ENCODE measurements around the gene ZNF532. TPM values are rescaled to one million over a fixed set of nuclear protein-coding genes. Genes with fewer than 3 reads are reported as not detected.
"Not testable (repeated sequence)": the region's sequence is repeated elsewhere in the genome, so short reads cannot be mapped to it uniquely, and the experiment has no call there.

ZNF532 gene, protein sequence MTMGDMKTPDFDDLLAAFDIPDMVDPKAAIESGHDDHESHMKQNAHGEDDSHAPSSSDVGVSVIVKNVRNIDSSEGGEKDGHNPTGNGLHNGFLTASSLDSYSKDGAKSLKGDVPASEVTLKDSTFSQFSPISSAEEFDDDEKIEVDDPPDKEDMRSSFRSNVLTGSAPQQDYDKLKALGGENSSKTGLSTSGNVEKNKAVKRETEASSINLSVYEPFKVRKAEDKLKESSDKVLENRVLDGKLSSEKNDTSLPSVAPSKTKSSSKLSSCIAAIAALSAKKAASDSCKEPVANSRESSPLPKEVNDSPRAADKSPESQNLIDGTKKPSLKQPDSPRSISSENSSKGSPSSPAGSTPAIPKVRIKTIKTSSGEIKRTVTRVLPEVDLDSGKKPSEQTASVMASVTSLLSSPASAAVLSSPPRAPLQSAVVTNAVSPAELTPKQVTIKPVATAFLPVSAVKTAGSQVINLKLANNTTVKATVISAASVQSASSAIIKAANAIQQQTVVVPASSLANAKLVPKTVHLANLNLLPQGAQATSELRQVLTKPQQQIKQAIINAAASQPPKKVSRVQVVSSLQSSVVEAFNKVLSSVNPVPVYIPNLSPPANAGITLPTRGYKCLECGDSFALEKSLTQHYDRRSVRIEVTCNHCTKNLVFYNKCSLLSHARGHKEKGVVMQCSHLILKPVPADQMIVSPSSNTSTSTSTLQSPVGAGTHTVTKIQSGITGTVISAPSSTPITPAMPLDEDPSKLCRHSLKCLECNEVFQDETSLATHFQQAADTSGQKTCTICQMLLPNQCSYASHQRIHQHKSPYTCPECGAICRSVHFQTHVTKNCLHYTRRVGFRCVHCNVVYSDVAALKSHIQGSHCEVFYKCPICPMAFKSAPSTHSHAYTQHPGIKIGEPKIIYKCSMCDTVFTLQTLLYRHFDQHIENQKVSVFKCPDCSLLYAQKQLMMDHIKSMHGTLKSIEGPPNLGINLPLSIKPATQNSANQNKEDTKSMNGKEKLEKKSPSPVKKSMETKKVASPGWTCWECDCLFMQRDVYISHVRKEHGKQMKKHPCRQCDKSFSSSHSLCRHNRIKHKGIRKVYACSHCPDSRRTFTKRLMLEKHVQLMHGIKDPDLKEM (N-terminal part only)
- 4.0 and 6.1 TPM in 2 replicates for total RNA-seq (2014; rRNA removed; shearing (Covaris generic))
- polyA plus RNA-seq (2014; cell fraction: nucleus; rRNA removed) = 2.0 and 10.9 TPM in 2 replicates

DNA sequence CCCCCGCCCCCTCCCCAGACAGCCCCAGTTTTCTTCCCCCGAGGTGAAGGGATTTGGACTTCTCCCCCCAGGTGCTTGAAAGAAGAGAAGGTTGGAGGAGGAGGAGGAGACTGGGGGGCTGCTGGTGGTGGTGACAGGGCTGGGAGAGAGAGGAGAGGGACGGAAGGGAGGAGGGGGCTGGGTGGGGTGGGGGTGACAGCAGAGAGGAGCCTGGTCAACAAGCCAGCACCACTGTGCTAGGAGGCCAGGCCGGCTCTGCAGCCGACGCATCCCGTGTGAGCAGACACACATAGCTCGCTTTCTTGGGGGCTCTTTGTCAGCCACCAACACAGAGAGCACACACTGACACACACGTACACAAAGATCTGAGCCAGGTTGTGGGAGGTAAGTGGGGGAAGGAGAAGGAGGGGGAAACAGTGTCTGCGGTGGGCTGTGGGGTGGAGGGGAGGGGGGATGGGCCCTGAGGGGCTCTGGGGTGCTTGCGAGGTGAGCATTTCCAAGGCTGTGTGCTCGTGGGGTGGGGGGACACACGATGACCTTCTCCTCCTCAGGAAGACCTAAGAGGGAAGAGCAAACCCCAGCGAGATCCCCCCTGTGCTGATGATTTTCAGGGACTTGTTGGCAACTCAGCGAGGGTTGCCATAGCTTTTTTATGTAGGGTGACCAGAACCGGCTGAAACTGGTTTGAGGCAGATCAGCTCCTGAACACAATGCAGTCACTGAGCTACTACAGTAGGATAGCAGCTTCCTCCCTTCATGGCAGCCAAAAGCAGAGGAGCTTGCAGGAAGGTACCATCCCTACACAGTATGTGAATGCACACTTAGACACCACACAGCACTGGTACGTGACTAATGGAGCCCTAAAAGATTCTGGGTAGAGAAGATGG, at the start of gene ZNF532:
Gene ZNF532, plus strand, starts transcription at position 732 of the 887 bp plus-strand sequence. CDS start 53,411 bp downstream, outside the sequence.
- no peak for DNase-seq (ENCODE audit: extremely low read depth, low read depth)

DNA sequence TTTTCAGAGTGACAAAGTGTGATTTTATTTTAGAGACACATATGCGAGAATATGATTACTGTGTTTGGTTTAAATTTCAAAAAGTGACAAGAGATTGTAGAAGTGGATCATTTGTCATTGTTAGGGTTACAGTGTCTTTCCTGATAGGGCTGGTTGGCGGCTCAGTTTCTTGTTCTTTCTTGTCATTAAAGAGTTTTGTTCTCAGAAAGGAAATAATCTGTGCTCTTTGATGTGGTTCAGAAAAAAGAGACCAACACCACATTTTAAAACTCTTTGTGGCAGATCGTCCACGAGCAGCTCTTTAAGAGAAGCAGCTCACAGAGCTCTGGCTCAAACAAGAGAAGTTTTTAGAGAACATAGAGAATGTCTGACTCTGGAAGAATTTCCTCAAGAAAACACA, 45.6 kb upstream of the ZNF532 start:
- no peak for DNase-seq (ENCODE audit: extremely low read depth, low read depth)

DNA sequence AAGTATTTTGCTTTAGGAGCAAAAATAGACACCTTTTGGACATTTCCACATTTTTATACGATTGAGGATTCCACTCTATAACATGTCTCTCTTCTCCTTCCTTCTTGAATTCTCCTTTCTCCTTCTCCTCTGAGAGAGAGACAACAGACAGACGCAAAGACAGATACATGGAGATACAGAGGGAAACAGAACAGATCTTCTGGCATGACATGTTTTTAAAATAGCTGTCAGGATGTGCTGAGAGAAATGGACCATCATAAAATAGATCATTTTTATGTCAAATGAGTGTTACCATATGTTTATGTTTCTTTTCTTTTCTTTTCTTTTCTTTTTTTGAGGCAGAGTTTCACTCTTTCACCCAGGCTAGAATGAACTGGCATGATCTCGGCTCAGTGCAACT, 44.4 kb upstream of the ZNF532 start:
- DNase-seq (ENCODE audit: extremely low read depth, low read depth) = no peak

DNA sequence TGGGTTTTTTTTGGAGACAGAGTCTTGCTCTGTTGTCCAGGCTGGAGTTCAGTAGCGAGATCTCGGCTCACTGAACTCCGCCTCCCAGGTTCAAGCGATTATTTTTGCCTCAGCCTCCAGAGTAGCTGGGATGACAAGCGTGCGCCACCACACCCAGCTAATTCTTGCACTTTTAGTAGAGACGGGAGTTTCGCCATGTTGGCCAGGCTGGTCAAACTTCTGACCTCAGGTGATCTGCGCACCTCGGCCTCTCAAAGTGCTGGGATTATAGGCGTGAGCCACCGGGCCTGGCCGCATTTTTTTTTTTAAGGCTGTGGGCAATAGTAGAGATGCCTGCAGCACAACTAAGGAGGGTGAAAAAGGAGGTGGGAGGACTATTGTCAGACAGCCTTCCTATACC, 41.7 kb upstream of the ZNF532 start:
- no peak for DNase-seq (ENCODE audit: extremely low read depth, low read depth)

DNA sequence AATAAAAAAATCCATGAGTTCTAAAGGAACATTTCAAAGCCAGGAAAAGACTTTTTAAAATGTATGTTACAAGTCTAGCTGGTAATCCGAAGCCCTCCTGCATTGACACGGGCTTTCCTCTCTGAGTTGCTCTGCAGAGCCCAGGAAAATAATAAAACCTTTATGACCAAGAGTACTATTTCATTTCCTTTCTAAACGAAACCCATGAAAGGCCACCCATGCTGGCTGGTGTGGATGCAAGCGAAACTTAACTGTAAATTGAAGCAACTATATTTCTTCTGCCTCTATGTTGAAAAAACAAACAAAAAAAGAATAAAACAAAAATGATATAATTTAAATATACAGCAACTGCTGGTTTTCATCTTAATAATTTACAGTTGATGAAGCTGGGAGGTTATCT, 41.3 kb upstream of the ZNF532 start:
- no peak for DNase-seq (ENCODE audit: extremely low read depth, low read depth)

DNA sequence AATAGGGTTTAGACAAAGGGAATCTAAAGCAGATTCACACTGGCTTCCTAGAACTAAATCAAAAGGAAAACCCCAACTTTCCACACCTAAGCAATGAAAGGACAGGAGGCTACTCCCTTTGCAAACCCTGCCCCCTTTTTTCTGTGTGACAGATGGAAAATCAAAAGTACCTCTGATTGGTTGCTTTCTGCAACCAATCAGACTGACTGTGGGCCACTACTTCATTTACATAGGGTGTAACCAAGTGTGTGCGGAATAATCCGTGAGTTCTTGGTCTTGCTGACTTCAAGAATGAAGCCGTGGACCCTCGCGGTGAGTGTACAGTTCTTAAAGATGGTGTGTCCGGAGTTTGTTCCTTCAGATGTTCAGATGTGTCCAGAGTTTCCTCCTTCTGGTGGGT, 37.8 kb upstream of the ZNF532 start:
- DNase-seq (ENCODE audit: extremely low read depth, low read depth) = not testable (repeated sequence)

DNA sequence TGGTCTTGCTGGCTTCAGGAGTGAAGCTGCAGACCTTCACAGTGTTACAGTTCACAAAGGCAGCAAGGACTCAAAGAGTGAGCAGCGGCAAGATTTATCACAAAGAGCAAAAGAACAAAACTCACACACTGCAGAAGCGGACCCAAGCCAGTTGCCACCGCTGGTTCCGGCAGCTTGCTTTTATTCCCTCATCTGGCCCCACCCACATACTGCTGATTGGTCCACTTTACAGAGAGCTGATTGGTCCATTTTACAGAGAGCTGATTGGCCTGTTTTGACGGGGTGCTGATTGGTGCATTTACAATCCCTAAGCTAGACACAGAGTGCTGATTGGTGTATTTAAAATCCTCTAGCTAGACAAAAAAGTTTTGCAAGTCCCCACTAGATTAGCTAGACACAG, 37.2 kb upstream of the ZNF532 start:
- no peak for DNase-seq (ENCODE audit: extremely low read depth, low read depth)

DNA sequence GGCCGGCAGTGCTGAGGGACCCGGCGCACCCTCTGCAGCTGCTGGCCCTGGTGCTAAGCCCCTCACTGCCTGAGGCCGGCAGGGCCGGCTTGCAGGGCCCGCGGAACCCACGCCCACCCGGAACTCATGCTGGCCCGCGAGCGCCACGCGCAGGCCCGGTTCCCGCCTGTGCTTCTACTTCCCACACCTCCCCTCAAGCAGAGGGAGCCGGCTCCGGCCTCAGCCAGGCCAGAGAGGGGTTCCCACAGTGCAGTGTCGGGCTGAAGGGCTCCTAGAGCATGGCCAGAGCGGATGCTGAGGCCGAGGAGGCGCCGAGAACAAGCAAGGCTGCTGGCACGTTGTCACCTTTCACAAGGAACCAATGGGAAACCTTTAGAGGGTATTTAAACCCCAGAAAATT, 36.8 kb upstream of the ZNF532 start:
- DNase-seq (ENCODE audit: extremely low read depth, low read depth) = no peak

DNA sequence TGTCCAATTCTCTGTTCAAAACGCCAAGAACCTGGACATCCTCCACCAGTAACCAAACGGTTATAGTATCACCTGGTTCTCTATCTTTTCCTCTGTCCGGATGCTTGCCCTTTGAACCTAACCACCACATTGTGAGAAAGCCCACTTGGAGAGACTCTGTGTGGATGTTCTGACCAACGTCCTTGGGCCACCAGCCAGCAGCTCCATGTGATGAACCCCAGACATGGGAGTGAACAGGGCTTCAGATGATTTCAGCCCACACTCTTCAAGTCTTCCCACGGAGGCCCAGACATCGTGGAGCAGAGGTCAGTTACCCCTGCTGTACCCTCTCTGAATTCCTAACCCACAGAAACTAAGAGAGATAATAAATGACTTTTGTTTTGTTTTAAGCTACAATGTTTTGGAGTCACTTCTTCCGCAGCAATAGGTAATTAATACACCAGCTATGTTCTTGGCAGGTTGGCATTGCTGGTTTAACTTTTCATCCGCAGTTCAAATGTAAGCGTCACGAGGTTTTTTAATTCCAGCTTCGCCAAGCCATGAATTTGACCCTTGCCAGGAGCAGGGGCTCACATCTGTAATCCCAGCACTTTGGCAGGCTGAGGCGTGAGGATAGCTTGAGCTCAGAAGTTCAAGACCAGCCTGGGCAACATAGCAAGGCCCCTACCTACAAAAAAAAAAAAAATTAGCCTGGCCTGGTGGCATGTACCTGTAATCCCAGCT, 36.1 kb upstream of the ZNF532 start:
- no peak for DNase-seq (ENCODE audit: extremely low read depth, low read depth)

DNA sequence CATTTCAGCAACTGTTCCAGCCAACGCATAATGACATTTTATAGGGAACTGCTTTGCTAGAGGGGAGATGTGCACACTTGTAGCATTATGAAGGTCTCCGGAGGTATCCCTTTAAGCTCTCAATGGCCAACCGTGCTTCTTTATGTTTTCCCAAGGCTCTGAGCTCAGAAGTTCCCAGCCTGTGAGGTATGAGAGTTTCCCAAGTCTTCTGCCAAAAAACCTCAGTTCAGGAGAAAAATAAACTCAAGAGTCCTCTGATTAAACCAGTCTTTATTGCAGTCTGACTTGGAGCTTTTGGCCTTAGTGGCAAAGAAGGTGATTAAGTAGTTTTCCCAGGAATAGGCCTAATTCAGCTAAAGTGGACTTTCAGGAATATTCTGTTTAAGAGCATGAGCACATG, 35.4 kb upstream of the ZNF532 start:
- no peak for DNase-seq (ENCODE audit: extremely low read depth, low read depth)

DNA sequence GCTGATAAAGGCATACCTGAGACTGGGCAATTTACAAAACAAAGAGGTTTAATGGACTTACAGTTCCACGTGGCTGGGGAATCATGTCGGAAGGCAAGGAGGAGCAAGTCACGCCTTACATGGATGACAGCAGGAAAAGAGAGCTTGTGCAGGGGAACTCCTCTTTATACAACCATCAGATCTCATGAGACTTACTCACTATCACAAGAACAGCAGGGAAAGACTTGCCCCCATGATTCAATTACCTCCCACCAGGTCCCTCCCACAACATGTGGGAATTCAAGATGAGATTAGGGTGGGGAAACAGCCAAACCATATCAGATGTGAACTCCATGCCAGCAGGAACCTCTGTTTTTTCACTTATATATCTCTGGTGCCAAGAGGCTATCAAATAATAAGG, 34.8 kb upstream of the ZNF532 start:
- DNase-seq (ENCODE audit: extremely low read depth, low read depth) = not testable (repeated sequence)

DNA sequence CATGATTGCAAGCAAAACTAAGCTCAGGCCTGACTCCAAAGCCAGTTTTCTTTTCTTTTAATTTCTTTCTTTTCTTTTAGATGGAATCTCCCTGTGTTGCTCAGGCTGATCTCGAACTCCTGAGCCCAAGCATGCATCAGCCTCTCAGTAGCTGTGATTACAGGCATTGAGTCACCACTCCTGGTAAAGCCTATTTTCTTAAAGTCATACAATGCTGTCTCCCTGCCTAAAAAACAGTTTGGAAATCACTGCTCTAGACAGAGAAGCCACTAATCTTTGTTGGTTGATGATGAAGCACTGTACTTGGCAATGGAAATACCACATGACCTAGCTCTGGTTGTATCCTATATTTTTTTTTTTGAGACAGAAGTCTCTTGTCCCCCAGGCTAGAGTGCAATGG, 33.1 kb upstream of the ZNF532 start:
- no peak for DNase-seq (ENCODE audit: extremely low read depth, low read depth)

DNA sequence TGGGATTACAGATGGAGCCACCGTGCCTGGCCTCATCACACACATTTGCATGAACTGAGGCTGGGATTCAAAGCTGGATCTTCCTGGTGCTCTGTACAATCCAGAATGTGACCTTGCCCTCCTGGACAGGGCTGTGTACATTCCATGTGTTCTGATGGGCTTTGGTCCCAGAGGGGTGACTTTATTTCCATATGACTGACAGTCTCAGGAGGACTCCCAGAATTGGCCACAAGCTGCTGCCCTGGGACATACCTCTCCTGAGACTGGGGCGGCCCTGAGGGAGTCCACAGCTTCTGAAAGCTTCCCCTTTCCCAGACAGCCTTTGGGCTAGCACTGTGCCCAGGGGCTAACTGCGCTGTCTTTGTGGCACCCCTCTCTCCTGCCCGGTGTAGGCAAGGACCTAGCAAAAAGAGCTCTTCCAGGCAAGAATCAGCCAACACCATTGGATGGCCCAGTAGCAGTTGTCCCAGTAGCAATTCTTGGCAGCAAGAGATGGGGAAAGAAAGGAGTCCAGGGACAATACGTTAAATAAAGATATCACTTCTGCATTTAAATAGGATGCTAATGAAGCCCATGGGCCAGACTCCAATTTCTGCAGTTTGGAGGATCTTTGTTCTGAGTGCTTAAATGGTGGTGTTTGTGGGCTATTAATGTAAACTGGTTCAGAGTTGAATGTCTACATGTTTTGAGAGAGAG, 26.4 kb upstream of the ZNF532 start:
- no peak for DNase-seq (ENCODE audit: extremely low read depth, low read depth)

DNA sequence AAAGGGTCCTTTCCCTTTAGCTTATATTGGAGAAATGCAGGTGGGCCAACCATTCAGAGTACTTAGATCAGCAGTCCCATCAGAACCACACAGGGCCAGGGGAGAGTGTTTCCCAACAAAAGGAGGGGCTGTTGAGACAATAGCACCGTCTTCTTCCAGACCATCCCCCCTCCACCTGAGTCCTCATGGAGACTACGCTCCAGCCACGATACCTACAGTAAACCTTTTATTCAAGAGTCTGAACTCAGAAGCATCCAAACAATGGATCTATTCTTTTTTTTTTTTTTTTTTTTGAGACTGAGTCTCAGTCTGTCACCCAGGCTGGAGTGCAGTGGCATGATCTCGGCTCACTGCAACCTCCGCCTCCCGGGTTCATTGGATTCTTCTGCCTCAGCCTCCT, 25.7 kb upstream of the ZNF532 start:
- DNase-seq (ENCODE audit: extremely low read depth, low read depth) = no peak

DNA sequence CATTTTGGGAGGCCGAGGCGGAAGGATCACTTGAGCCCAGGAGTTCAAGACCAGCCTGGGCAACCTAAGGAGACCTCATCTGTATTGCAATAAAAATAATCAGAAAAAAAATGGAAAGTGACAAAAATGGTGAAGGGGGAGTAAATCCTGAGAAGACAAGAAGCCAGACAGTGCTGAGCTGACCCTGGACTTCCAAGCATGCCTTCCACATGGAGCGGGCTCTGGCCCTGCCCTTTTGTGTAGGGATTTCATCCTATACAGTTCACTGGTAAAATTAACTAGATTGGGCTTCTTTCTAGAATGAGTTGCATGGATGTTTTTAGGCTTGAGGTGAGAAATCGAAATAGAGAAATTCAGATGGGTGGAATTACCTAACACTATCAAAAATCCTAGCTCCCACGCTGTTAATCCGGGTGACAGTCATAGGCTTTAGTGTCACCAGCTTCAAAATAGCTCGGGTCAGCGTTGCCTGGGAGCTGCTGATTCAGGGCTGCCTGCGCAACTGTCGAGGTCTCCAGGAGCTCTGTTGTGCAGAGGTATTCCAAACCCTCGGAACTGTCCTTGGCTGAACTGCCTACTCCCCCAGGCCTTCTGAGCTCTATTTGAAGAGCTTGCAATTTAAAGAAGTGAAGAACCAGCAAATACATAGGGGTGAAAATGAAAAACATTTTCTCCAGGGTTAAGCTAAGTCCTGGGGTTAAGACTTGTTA, 21.5 kb upstream of the ZNF532 start:
- DNase-seq (ENCODE audit: extremely low read depth, low read depth) = no peak

DNA sequence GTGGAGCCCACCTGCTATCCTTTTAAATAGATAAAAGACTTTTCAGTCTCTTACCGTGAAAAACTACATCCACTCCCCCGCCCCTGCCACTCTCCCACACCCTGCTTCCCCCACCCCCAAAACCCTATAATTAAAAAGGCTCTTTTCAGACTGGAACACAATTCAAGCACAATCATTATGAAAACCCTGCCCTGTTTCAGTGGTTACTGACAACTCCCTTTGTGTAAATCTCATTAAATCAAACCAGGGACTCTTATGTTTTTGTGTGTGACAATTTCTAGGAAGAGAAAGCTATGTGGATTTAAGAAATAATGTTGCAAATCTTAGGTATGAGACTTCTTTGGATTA, 21.0 kb upstream of the ZNF532 start:
- DNase-seq (ENCODE audit: extremely low read depth, low read depth) = no peak

DNA sequence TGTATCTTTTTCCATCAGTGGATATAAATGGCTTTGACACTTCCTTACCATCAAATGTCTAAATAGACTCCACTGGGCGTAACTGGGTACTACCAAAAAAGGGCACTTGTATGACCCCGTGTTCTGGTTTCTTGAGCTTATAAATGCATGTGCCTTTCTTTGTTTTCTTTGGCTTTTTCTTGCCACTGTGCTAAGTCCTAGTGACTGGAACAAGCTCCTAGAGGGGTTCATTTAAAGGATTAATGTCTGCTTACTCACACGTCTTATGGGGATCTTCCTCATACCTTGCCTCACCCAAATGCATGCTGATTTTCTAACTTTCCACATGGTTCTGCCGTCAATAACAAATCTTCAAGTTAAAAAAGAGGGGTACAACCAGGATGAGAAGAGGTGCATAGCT, 19.8 kb upstream of the ZNF532 start:
- DNase-seq (ENCODE audit: extremely low read depth, low read depth) = no peak

DNA sequence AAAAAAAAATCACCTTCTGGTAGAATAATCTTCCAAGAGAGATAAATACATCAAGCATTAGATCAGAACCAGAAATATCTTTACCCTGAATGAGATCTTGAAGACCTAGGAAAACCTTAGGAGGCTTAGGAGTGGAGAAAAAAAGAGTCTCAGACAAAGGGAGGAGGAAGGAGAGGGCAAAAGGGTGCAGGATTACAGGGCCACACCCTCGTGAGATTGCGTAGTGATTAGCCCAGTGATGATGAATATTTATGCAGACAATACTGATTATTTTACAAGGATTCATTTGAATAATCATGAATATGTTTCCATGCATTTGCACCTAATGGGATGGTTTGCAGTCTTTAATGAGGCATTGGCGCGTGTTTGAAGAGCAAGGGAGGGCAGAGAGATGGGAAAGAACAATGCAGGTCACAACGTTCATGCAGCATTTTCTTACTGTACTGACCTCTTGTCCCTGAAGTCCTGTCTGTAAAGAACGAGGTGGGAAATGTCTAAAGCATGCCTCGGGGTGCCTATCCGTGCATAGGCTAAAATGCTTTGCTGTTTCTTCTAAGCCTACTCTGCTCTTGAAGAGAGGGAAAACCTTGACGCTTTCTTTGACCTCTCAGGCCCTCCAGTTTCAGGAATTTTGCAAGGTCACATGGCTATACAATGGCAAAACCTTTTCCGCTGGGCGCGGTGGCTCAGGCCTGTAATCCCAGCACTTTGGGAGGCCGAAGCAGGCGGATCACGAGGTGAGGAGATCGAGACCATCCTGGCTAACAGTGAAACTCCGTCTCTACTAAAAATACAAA, 18.6 kb upstream of the ZNF532 start:
- no peak for DNase-seq (ENCODE audit: extremely low read depth, low read depth)
